Measurements from ENCODE around the gene MBOAT7.

Gene MBOAT7

DNA sequence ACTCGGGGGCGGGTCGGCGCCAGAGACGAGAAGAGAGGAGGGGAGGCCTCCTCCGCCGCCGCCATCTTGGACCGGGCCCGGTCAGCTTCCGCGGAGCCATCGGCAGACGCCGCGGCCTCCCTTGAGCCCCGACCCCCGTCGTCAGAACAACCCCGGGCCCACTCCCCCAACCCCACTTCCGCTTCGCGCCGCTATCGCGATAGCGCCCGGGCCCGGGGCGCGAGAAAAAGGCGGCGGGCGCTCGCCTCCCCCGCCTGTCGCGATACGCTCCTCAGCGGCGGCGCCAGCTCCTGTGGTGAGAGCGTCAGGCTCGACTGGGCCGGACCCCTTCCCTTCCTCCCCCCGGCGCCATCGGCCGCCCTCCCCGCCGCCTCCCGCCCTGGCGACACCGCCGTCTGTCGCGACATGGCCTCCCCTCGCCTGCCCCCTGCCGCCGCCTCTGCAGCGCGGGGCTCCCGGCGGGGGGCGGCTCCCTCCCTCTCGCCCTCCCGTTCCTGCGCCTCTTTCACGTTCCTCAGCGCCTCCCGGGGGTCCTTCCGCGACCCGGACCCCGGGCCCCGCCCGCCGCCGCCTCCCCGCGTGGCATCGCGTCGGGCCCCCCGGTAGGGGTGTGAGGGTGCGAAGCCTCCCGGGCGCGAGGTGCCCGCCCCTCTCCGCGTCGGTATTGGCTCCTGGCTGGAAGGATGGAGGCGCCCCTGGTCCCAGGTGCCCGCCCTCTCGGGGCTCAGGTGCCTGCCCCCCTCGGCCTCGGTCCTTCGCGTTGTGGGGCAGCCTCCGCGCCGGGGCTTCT is 51.5 kb downstream of the MBOAT7 start, which contains the start of gene CNOT3:
Gene CNOT3 (plus strand): TSS at position 64 of the 790 bp plus-strand sequence. CDS start 5,217 bp downstream, outside the sequence.
- DNase-seq, result no peak

DNA sequence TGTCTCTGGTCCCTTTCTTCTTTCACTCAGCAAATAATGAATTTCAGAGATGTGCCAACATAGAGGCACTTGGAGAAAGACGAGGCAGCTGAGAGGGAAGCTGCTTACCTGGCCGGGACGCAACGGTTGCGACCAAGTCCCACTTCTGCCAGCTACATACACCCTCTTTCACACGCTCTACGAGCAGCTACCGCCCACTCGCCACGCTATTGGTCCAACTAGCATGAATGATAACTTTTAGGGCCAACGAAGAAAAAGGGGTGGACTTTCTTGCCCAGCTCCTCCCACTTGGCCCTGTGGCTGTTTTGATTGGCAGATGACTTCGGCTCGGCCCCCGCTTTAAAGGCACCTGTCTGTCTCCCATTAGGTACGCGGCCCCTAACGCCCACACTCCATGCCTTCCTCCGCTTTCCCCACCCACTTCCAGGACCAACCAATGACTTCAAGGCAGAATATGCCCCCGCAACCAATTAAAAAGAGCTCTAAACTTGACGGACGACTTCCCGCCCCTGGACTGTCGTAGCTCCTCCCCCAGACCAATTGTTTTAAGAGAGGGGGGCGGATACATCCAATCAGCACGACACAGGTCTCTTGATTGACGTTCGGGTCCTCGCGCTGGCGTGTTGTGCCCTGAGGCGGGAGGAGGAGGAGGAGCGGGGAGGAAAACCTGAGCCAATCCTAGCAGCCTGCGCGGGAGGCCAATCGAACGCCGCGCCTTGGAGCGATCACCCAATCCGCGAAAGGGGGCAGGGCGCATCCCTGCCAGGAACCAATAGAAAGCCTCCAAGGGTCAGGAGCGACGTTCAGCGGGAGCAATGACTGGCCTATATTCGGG is 52.3 kb downstream of the MBOAT7 start:
- peak; percentile 100 for DNase-seq

DNA sequence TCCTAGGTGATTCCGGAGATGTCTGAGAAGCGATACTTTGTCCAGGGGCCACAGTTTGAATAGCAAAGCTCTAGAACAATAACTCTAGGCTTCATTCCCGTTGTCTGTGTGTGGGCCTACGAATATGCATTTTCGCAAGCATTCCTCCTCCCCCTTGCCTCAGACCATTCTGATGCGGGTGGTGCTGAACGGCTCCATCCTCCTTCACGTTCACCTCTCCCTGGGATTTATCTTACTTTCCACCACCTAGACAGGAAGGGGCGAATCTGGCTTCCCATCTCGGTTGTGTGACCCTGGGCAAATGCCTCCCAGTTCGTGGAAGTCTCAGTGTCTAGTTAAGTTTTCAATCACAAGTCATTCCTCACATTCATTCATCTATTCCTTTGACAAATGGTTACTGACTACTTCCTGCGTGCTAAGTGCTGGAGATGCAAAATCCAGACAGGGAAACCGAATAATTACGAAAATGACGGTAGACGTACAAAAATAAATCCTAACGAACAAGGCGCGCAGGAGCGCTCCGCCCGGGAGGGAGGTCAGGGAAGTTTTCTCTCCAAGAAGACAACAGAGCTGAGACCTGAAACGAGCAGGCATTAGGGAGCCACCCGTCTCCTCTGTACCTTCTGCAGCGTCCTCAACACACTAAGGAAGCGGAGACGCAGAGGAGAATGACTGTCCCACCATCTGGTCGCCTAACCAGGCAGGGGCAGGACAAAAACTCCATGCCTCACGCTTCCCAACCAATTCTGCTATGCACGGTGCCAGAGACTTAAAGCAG is 53.1 kb downstream of the MBOAT7 start:
- DNase-seq, result no peak

DNA sequence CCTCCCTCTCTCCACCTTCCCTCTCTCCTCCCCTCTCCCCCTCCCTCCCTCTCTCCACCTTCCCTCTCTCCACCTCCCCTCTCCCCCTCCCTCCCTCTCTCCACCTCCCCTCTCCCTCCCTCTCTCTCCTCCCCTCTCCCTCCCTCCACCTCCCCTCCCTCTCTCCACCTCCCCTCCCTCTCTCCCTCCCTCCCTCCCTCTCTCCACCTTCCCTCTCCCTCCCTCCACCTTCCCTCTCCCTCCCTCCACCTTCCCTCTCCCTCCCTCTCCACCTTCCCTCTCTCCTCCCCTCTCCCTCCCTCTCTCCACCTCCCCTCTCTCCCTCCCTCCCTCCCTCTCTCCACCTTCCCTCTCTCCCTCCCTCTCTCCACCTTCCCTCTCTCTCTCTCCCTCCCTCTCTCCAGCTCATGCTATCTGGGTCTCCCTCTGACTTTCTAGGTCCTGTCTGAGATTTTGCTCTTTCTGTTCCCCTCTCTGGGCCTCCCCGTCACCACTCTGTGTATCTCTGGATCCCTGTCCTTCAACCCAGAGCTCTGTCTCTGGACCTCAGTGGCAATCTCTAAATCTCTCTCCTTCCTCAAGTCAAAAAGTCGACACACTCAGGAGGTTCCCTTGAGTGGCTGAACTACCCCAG is 55.3 kb downstream of the MBOAT7 start:
- no peak for DNase-seq

DNA sequence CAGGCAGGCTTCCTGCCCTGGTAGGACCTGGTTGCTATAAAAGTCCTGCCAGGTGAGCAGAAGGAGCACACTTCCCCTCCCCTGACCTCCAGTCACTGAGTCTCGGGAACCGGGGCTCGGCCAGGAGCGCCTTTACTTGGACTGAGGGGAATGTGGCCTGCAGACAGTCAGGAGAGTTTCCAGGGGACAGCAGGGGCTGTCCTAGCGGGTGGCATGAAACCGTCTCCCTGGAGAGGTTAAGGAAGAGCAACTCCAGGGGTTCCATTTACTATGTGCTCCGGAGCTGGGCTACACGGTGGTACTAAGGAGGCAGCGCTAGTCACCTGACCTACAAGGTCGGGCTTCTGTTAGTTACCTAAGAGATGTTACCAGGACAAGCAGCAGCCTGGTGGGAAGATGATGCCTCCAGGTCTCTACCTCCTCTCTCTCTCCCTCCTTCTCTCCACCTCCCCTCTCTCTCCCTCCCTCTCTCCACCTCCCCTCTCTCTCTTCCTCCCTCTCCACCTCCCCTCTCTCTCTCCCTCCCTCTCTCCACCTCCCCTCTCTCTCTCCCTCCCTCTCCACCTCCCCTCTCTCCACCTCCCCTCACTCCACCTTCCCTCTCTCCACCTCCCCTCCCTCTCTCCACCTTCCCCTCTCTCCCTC is 55.9 kb downstream of the MBOAT7 start:
- DNase-seq, result no peak

DNA sequence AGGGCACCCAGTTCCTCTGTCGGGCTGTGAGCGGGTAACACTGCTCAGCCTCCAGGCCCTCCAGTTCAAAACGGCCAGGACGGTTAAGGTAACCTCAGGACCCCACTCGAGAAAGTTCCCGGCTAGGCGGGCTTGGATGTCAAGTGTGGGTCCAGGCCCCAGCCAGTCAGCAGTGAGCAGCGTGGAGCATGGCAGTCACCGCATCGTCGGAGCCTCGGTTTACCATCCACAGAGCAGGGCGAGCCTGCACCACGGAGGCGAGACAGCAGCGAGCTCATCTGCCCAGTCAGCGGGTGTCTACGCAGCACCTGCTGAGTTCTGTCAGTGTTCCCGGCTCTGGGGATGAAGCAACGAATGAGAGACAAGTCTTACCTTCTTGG is 59.8 kb downstream of the MBOAT7 start:
- no peak for DNase-seq

DNA sequence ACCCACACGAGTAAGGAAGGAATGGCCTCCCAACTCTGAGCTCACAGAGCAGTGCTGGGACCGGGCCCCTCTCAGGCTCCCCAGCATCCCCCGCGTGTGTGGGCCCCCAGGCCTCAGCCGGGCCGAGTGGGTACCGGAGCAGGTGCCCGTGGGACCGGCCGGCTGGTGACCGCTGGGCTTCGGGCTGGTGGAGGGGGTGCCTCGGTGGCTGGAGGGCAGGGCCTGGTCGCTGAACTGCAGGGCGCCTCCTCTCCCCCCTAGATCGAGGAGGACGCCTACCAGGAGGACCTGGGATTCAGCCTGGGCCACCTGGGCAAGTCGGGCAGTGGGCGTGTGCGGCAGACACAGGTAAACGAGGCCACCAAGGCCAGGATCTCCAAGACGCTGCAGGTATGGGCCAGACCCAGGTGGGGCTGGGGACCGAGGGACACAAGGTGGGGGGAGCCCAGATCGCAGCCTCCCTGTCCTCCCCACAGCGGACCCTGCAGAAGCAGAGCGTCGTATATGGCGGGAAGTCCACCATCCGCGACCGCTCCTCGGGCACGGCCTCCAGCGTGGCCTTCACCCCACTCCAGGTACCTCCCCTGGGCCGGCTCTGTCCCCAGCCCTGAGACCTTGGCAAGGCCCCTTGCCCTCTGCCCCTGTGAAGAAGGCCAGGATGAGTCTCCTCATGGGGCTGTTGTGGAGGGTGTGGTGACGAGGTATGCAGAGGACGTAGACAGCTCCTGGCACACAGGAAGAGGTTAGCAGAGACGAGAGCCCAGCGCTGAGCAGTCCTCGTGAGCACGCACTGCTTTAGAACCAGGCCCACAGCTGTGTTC is 60.4 kb downstream of the MBOAT7 start:
- DNase-seq, result no peak

DNA sequence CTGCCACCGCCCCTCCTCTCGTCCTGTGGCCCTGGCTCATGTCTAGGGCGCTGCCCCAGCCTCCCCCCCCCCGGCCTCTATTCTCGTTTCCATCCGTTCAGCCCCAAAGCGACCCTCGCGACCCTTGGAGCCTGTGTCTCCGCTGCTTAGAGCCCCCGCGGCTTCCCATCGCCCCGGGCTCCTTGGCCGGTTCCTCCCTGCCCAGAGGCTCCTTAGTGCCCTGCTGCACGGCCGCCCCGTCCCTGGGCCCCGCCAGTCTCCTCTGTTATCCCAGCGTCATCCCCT is 61.0 kb downstream of the MBOAT7 start:
- no peak for DNase-seq

DNA sequence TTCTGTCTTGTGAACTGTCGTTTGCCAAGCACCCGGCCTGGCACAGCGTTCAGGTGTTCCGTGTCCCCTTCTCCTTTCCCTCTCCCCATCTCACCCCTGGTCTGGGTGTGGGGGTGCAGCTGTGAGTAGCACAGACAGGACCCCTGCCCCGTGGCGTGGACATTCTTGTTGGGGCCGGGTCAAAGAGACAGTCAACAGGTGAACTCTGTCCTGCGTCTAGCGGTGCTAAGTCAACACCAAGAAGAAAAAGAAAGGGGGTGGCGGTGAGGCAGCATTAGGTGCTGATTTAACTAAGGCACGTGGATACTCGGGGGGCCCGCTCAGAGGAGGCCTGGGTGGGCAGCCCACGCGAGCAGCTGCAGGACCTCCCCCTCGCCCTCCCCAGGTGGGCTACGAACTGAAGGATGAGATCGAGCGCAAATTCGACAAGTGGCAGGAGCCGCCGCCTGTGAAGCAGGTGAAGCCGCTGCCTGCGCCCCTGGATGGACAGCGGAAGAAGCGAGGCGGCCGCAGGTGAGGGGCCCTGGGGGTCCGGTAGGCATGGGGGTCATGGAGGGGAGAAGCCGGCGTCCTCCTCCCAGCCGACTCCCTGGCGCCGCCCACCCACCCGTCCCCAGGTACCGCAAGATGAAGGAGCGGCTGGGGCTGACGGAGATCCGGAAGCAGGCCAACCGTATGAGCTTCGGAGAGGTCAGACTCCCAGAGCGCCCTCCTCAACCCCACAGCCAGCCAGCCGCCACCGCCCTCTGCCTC is 61.5 kb downstream of the MBOAT7 start:
- DNase-seq, result no peak

DNA sequence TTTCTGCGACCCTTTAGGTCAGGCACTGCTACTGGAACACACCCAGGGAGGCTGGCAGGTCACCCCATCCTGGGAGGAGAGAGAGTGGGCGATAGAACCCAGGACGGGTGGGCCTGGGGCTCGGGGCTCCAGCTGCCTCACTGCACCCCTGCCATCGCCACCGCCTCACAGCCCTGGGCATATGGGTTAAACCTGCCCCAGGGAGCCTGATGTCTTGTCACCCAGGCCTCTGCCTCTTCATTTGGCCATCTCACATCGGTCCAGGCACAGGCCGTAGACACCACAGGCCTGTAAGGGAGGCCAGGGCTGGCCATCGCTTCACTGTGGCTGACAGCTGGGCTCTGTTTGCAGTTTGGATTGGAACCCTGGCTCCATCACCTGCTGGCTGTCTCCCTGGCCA is 63.7 kb downstream of the MBOAT7 start:
- no peak for DNase-seq

DNA sequence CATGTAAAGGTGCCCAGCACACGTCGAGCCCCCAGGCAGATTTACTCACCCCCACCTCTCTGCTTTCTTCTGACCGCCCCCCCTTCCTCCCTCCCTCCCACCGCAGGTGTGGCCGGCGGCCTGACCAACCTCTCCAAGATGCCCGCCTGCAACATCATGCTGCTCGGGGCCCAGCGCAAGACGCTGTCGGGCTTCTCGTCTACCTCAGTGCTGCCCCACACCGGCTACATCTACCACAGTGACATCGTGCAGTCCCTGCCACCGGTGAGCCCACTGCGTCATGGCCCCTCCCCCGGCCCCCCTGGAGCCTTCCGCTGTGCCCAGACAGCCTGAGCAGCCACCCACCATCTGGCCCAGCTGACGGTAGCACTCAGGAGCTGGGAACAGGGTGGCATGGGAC is 65.0 kb downstream of the MBOAT7 start:
- DNase-seq, result no peak

DNA sequence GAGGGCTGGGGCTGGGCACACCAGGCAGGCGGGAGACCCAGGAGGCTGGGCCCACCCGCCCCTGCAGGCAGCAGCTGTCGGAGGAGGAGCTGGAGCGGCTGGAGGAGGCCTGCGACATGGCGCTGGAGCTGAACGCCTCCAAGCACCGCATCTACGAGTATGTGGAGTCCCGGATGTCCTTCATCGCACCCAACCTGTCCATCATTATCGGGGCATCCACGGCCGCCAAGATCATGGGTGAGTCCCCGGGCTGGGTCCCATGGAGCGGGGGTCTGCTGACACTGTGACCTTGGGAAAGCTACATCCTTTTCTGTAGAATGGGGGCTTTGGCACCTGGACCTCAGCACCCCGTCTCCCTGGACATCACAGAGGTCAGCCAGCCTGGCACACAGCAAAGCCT is 65.7 kb downstream of the MBOAT7 start:
- no peak for DNase-seq
